K562 (cell line): ENCODE data around the gene WDR76. TPM values are rescaled to one million over a fixed set of nuclear protein-coding genes. Genes with fewer than 3 reads are reported as not detected.

Experiments used
- CBX3 ChIP-seq, 2 experiments: IDR thresholded peaks; 1 replicate in 1 of 2; 2 replicates in 1 of 2; pipeline ENCODE4 v1.6.1; 2012; ENCODE audit warnings: inconsistent platforms in 2 of 2, low read length in 2 of 2, borderline replicate concordance in 1 of 2, control low read depth in 1 of 2
- CXXC5 ChIP-seq: fragments of 250-450 bp; sonication (Bioruptor Pico); IDR thresholded peaks from 2 replicates; pipeline ENCODE4 v1.8.0; 2022; ENCODE audit warnings: inconsistent platforms, mild to moderate bottlenecking, moderate library complexity
- DMBX1 ChIP-seq: fragments of 250-450 bp; sonication (Bioruptor Pico); IDR thresholded peaks from 2 replicates; pipeline ENCODE4 v1.8.0; 2022; ENCODE audit warnings: inconsistent platforms, mild to moderate bottlenecking, moderate library complexity, borderline replicate concordance
- E2F3 ChIP-seq: fragments of 250-450 bp; sonication (Bioruptor Pico); IDR thresholded peaks from 2 replicates; pipeline ENCODE4 v1.4.0; 2020; ENCODE audit warnings: mild to moderate bottlenecking
- ETS1 ChIP-seq: conservative IDR thresholded peaks from 2 replicates; pipeline ENCODE4 v1.6.1; 2011; ENCODE audit warnings: low read depth, mild to moderate bottlenecking, low read length; ENCODE audit not compliant: control insufficient read depth
- HDAC2 ChIP-seq: fragments of 450-650 bp; IDR thresholded peaks from 2 replicates; pipeline ENCODE4 v1.6.1; 2016; ENCODE audit warnings: mild to moderate bottlenecking
- HMGN3 ChIP-seq: IDR thresholded peaks from 2 replicates; pipeline ENCODE4 v1.6.1; 2011; ENCODE audit warnings: borderline replicate concordance, low read depth, mild to moderate bottlenecking, mixed read lengths, low read length; ENCODE audit not compliant: insufficient read length; ENCODE audit errors: extremely low read depth
- MLX ChIP-seq, 2 experiments: fragments of 450-650 bp in 1 of 2; sonication (generic) in 1 of 2; formaldehyde crosslinking; conservative IDR thresholded peaks; 2 replicates each; pipeline versions ENCODE4 v1.4.0 to v1.8.1; 2020 to 2022; ENCODE audit warnings: mild to moderate bottlenecking in 1 of 2, missing genetic modification reagents in 1 of 2
- NFIX ChIP-seq: fragments of 250-450 bp; sonication (Bioruptor Pico); IDR thresholded peaks from 2 replicates; pipeline ENCODE4 v1.4.0; 2020; ENCODE audit warnings: low read depth, mild to moderate bottlenecking, moderate library complexity
- PPARD ChIP-seq: fragments of 250-450 bp; sonication (Bioruptor Pico); IDR thresholded peaks from 2 replicates; pipeline ENCODE4 v1.8.0; 2022; ENCODE audit warnings: inconsistent platforms, mild to moderate bottlenecking, moderate library complexity
- SRSF9 ChIP-seq: fragments of 200-400 bp; formaldehyde crosslinking; IDR thresholded peaks from 2 replicates; pipeline ENCODE4 v1.6.1; 2017; ENCODE audit warnings: low read depth, low read length, borderline replicate concordance
- TAF7 ChIP-seq: fragments of 450-650 bp; IDR thresholded peaks from 2 replicates; pipeline ENCODE4 v1.6.1; 2016; ENCODE audit warnings: missing genetic modification characterization, missing compliant biosample characterization
- TAF9B ChIP-seq: fragments of 450-650 bp; IDR thresholded peaks from 2 replicates; pipeline ENCODE4 v1.6.1; 2018; ENCODE audit warnings: mild to moderate bottlenecking; ENCODE audit not compliant: partially characterized antibody
- TAL1 ChIP-seq: fragments of 450-650 bp; IDR thresholded peaks from 2 replicates; pipeline ENCODE4 v1.6.1; 2016; ENCODE audit warnings: mild to moderate bottlenecking
- TEAD2 ChIP-seq: fragments of 450-650 bp; IDR thresholded peaks from 2 replicates; pipeline ENCODE4 v1.6.1; 2016; ENCODE audit warnings: missing genetic modification characterization, control low read depth, missing compliant biosample characterization
- ZFP36 ChIP-seq: fragments of 150-350 bp; IDR thresholded peaks from 2 replicates; pipeline ENCODE4 v1.6.1; 2018; ENCODE audit warnings: low read length, low read depth; ENCODE audit not compliant: partially characterized antibody
- ZNF224 ChIP-seq: sonication (generic); formaldehyde crosslinking; IDR thresholded peaks from 2 replicates; pipeline ENCODE4 v1.8.0; 2022; ENCODE audit warnings: mild to moderate bottlenecking, missing genetic modification reagents
- ZNF398 ChIP-seq: fragments of 250-450 bp; sonication (Bioruptor Pico); IDR thresholded peaks from 2 replicates; pipeline ENCODE4 v1.8.0; 2021; ENCODE audit warnings: moderate library complexity, mild to moderate bottlenecking, inconsistent platforms
- ZNF584 ChIP-seq: fragments of 200-800 bp; sonication (Bioruptor generic); IDR thresholded peaks from 2 replicates; pipeline ENCODE4 v1.6.1; 2016; ENCODE audit warnings: low read depth, mild to moderate bottlenecking, missing genetic modification characterization, missing compliant biosample characterization
- ZNF589 ChIP-seq: fragments of 200-800 bp; sonication (Bioruptor generic); IDR thresholded peaks from 2 replicates; pipeline ENCODE4 v1.6.1; 2016; ENCODE audit warnings: low read depth, missing genetic modification characterization, missing compliant biosample characterization
- ZNF699 ChIP-seq: fragments of 250-450 bp; sonication (Bioruptor Pico); IDR thresholded peaks from 2 replicates; pipeline ENCODE4 v1.8.0; 2021; ENCODE audit warnings: mild to moderate bottlenecking, moderate library complexity; ENCODE audit not compliant: insufficient replicate concordance
- polyA plus RNA-seq, 8 experiments: library from polyadenylated mRNA; depleted of rRNA in 4 of 8; stranded (reverse) in 5 of 8; unstranded in 3 of 8; fragments of >200 nt; fragmentation: Nextera tagmentation in 2 of 8; fragmentation: Illumina TruSeq in 1 of 8; extraction: Ambion mirVana in 2 of 8; extraction: Trizol in 1 of 8; gene quantifications; 2 replicates each; pipeline versions ENCODE4 v1.2.1 to v1.2.3, GENCODE V29; 2011 to 2014; ENCODE audit warnings: inconsistent platforms in 1 of 8, missing spikeins in 1 of 8
- total RNA-seq, 7 experiments: library from RNA; depleted of rRNA in 6 of 7; stranded (reverse); fragments of >200 nt in 6 of 7; fragmentation: Illumina TruSeq in 2 of 7; extraction: Trizol in 2 of 7; gene quantifications; 2 replicates each; pipeline versions ENCODE4 v1.2.1 to v1.2.3, GENCODE V29; 2011 to 2021; ENCODE audit warnings: low replicate concordance in 1 of 7
- TF ChIP-seq, protein P1 (sequence below): fragments of 250-450 bp; sonication (Bioruptor Pico); IDR thresholded peaks from 2 replicates; pipeline ENCODE4 v1.5.0; 2020; ENCODE audit warnings: mild to moderate bottlenecking

Gene WDR76
- total and polyA plus RNA-seq, 9 of the 15 experiments (the other 6 are each of a cell fraction or from before 2014, with no cell fraction given), result 9.8 to 69.5 (median 44.4) TPM

- TF ChIP-seq ZNF584, result no peak
- TF ChIP-seq TEAD2, result no peak
- TF ChIP-seq TAF9B, result peak; percentile 52
- no peak for TF ChIP-seq PPARD
- TF ChIP-seq HDAC2, result 0 out of 2 replicates have a peak, but pooled peaks have one; percentile 19
- TF ChIP-seq CXXC5 (CRISPR knock-in tag), result peak; percentile 92
- TF ChIP-seq ZNF224, result no peak
- no peak for TF ChIP-seq ZFP36
- TF ChIP-seq SRSF9, result no peak
- no peak for TF ChIP-seq NFIX (CRISPR knock-in tag)
- TF ChIP-seq, protein P1, sequence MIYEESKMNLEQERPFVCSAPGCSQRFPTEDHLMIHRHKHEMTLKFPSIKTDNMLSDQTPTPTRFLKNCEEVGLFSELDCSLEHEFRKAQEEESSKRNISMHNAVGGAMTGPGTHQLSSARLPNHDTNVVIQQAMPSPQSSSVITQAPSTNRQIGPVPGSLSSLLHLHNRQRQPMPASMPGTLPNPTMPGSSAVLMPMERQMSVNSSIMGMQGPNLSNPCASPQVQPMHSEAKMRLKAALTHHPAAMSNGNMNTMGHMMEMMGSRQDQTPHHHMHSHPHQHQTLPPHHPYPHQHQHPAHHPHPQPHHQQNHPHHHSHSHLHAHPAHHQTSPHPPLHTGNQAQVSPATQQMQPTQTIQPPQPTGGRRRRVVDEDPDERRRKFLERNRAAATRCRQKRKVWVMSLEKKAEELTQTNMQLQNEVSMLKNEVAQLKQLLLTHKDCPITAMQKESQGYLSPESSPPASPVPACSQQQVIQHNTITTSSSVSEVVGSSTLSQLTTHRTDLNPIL, result no peak
- peak; percentile 43 for TF ChIP-seq HMGN3
- TF ChIP-seq E2F3 (CRISPR knock-in tag), result peak; percentile 98
- 0 out of 2 replicates have a peak, but pooled peaks have one; percentile 51 for TF ChIP-seq ETS1
- TF ChIP-seq TAF7 (tag), result 0 out of 2 replicates have a peak, but pooled peaks have one; percentile 34
- peak in 1 of 2 experiments; percentile 55; a peak in 2 of 3 replicates for TF ChIP-seq CBX3 (IDR thresholded peaks at IDR 0.05; ENCODE audit: borderline replicate concordance in 1 of 2, low read length in 2 of 2)
- peak; percentile 83 for TF ChIP-seq DMBX1 (CRISPR knock-in tag)
- TF ChIP-seq ZNF398 (CRISPR knock-in tag), result no peak
- TF ChIP-seq MLX (CRISPR knock-in tag; conservative IDR thresholded peaks at IDR 0.05), result no peak
- no peak for TF ChIP-seq TAL1
- TF ChIP-seq ZNF699 (CRISPR knock-in tag), result no peak
- 0 out of 2 replicates have a peak, but pooled peaks have one; percentile 80 for TF ChIP-seq ZNF589 (CRISPR knock-in tag)
Measured at GRCh38 chr15:43826508-43827341, at the start of gene WDR76 (continued).
